Keratinocyte (primary cell): ENCODE data around the gene P3H2.

Experiments
- EZH2 ChIP-seq: IDR thresholded peaks from one replicate; pipeline ENCODE4 v1.6.1; 2012; ENCODE audit warnings: inconsistent platforms, mild to moderate bottlenecking, low read length, moderate library complexity
- TF ChIP-seq, protein P1 (sequence below), 3 experiments: IDR thresholded peaks in 1 of 3; conservative IDR thresholded peaks in 1 of 3; optimal IDR thresholded peaks in 1 of 3; 2 replicates in 2 of 3; 3 replicates in 1 of 3; pipeline versions ENCODE3 to v1.5.1; 2011; ENCODE audit warnings: low read length in 3 of 3, mild to moderate bottlenecking in 3 of 3, moderate library complexity in 2 of 3, control low read depth in 1 of 3, inconsistent platforms in 1 of 3; ENCODE audit not compliant: insufficient read depth in 2 of 3; ENCODE audit errors: extremely low read depth in 1 of 3

DNA sequence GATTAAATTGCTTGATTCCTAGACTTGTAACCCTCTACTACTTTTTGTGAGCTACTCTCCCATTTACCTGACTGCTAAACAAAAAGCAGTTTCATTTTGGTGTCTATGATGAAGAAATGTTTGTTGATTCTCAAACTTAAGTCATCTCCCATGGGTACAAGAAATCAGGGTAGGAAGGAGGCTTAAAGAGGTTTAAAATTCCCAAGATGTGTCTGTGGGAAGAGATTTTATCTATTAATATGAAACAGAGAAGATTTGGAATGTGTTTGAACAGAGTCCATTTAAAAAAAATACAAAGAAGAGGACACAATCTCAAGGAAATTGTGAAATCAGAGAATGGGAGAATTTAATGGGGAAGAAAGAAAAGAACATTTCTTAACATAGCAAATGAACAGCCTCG lies 14.8 kb downstream of the P3H2 start:
- TF ChIP-seq, protein P1, sequence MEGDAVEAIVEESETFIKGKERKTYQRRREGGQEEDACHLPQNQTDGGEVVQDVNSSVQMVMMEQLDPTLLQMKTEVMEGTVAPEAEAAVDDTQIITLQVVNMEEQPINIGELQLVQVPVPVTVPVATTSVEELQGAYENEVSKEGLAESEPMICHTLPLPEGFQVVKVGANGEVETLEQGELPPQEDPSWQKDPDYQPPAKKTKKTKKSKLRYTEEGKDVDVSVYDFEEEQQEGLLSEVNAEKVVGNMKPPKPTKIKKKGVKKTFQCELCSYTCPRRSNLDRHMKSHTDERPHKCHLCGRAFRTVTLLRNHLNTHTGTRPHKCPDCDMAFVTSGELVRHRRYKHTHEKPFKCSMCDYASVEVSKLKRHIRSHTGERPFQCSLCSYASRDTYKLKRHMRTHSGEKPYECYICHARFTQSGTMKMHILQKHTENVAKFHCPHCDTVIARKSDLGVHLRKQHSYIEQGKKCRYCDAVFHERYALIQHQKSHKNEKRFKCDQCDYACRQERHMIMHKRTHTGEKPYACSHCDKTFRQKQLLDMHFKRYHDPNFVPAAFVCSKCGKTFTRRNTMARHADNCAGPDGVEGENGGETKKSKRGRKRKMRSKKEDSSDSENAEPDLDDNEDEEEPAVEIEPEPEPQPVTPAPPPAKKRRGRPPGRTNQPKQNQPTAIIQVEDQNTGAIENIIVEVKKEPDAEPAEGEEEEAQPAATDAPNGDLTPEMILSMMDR (optimal IDR thresholded peaks at IDR 0.05 in 1 of 3, IDR thresholded peaks at IDR 0.05 in 1 of 3, conservative IDR thresholded peaks at IDR 0.05 in 1 of 3; ENCODE audit: extremely low read depth in 1 of 3, insufficient read depth in 2 of 3, low read length in 3 of 3), result no peak
- no peak for TF ChIP-seq EZH2
